Lower leg skin (tissue), 3 donors: Measurements from ENCODE around the gene PTRHD1.

Source experiments
- CTCF ChIP-seq, 3 donors: fragments of 450-650 bp; IDR thresholded peaks; one replicate each; pipeline ENCODE4 v1.5.1; 2016; ENCODE audit warnings: antibody characterized with exemption in 3 of 3, mild to moderate bottlenecking in 3 of 3, moderate library complexity in 2 of 3
- POLR2A ChIP-seq, 2 donors: fragments of 450-650 bp; IDR thresholded peaks; one replicate each; pipeline ENCODE4 v1.6.1; 2016 to 2017; ENCODE audit warnings: antibody characterized with exemption in 2 of 2, mild to moderate bottlenecking in 1 of 2, moderate library complexity in 1 of 2

- no peak for TF ChIP-seq CTCF (IDR thresholded peaks at IDR 0.05)
- no peak for TF ChIP-seq POLR2A (IDR thresholded peaks at IDR 0.05)
Observed at GRCh38 chr2:24824071-24824588, 30.9 kb upstream of the PTRHD1 start.
